Lung microvascular endothelial cell (primary cell): ENCODE results near the gene KLK10. TPM values are rescaled to one million over a fixed set of nuclear protein-coding genes. Genes with fewer than 3 reads are reported as not detected.

Experiments used
- DNase-seq, 2 donors: peaks; one replicate each; pipeline versions ENCODE4 v3.0.0 to v3.0.0-alpha.2; 2010; ENCODE audit warnings: low read depth in 2 of 2
- total RNA-seq: library from RNA; depleted of rRNA; stranded (reverse); fragments of >200 nt; gene quantifications from 2 replicates; pipeline ENCODE4 v1.2.1, GENCODE V29; 2014

KLK10 gene
- total RNA-seq, 1 donor from 2014 or later = not detected

DNA sequence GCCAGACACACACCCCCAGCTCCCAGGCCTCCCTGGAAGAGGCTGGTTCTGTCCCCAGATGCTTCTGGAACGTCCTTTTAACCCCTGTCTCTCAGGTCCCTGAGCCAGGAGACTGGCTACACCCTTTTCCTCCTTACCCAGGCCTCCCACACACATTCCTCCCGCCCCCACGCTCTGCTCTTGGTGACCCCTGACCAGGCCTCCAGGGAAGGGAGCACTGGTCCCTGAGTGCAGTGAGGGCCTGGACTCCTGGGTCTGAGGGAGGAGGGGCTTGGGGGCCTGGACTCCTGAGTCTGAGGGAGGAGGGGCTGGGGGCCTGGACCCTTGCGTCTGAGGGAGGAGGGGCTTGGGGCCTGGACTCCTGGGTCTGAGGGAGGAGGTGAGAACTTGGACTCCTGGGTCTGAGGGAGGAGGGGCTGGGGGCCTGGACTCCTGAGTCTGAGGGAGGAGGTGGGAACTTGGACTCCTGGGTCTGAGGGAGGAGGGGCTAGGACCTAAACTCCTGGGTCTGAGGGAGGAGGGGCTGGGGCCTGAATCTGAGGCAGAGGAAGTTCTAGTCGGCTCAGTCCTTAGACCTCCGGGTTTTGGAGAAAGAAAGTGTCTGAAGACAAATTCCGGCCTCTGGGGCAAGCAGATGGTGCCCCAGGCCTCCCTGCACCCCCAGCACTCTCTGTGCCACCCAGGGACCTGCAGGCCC, 50.6 kb downstream of the KLK10 start:
- no peak for DNase-seq

GRCh38 chr19:50967929-50968715, 51.4 kb downstream of the KLK10 start:
- no peak for DNase-seq

- no peak for DNase-seq
Measured at GRCh38 chr19:50964266-50964665, 55.2 kb downstream of the KLK10 start.

DNA sequence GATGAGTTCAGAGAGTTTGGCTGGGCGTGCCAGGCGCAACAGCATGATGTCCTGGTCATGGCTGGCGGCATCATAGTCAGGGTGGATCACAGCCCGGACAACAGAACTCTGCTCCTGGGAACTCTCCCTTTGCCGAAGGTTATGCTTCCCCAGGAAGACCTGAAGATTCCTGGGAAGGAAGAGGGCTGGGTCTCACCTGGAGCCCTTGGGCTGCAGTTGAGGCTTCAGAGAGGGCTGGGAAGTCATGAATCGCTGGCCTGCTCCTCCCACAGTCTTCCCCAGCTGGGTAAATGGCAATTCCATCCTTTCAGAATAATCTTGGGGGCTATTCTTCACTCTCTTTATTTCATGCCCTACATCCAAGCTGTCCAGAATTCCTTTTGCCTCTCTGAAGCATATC, 56.1 kb downstream of the KLK10 start:
- DNase-seq = no peak

Other genes with a start within 250 kb of the KLK10 start
- gene GPR32, start 249.2 kb downstream of the KLK10 start, total RNA-seq = not detected in 2 replicates
- not detected in 2 replicates for gene ACP4, start 229.3 kb downstream of the KLK10 start, total RNA-seq
- gene KLK1, start 195.9 kb downstream of the KLK10 start, total RNA-seq = not detected in 2 replicates
- not detected in 2 replicates for gene KLK15, start 186.1 kb downstream of the KLK10 start, total RNA-seq
- gene KLK3, start 164.8 kb downstream of the KLK10 start, total RNA-seq = not detected in 2 replicates
- not detected in 2 replicates for gene KLK2, start 146.3 kb downstream of the KLK10 start, total RNA-seq
- gene KLK4, start 108.3 kb downstream of the KLK10 start, total RNA-seq = not detected in 2 replicates
- gene KLK5, start 66.7 kb downstream of the KLK10 start, total RNA-seq = not detected in 2 replicates
- not detected in 2 replicates for gene KLK6, start 50.1 kb downstream of the KLK10 start, total RNA-seq
- not detected in 2 replicates for gene KLK7, start 35.8 kb downstream of the KLK10 start, total RNA-seq
- gene KLK8, start 18.1 kb downstream of the KLK10 start, total RNA-seq = not detected in 2 replicates
- gene KLK11, start 6.9 kb upstream of the KLK10 start, total RNA-seq = not detected in 2 replicates
- not detected in 2 replicates for gene KLK12, start 15.3 kb upstream of the KLK10 start, total RNA-seq
- gene KLK13, start 45.4 kb upstream of the KLK10 start, total RNA-seq = not detected in 2 replicates
- not detected in 2 replicates for gene KLK14, start 63.2 kb upstream of the KLK10 start, total RNA-seq
- 4.1 and 7.3 TPM in 2 replicates for gene CTU1, start 88.7 kb upstream of the KLK10 start, total RNA-seq
- gene SIGLEC9, start 105.2 kb upstream of the KLK10 start, total RNA-seq = 0.20 and 0.22 TPM in 2 replicates
- not detected in 2 replicates for gene SIGLEC7, start 122.6 kb upstream of the KLK10 start, total RNA-seq
- not detected in 2 replicates for gene CD33, start 205.4 kb upstream of the KLK10 start, total RNA-seq
- not detected in 2 replicates for gene SIGLECL1, start 231.4 kb upstream of the KLK10 start, total RNA-seq